ENCODE measurements around the gene USP2. TPM values are rescaled to one million over a fixed set of nuclear protein-coding genes. Genes with fewer than 3 reads are reported as not detected.
A peak's percentile ranks its signal among the peaks of the same experiment; 100 is the strongest.

USP2 gene
- total and polyA plus RNA-seq, 8 donors = 1.4 to 17.4 (median 2.8) TPM

- Histone ChIP-seq H3K4me1 (peaks cover 16 to 32% (median 21%) of the 10 kb centered on the region in 4 donors), H3K27ac (peak overlapping the region in 2 of 5 donors; percentile 71 to 74), H3K27me3 (peaks cover 0 to 67% (median 37%) of the 10 kb centered on the region in 3 donors), H3K4me3 (peak overlapping the region; percentile 41 to 54 (median 48)), H3K9me3 (no peaks in the 10 kb centered on the region), H3K36me3 (peaks cover 0 to 9% (median 0%) of the 10 kb centered on the region in 4 donors)
- no peak for TF ChIP-seq POLR2AphosphoS5 (IDR thresholded peaks at IDR 0.05)
- TF ChIP-seq EP300 (IDR thresholded peaks at IDR 0.05) = no peak
- TF ChIP-seq POLR2A (IDR thresholded peaks at IDR 0.05) = no peak
- TF ChIP-seq CTCF (IDR thresholded peaks at IDR 0.05) = no peak
- intact Hi-C loops (cut with DNase I; ENCODE audit: low total_unique reads) = no loop called here
- 0 to 2% (median 1%) methylated on average over 35 to 49 of the region's 49 CpGs for WGBS, 5 donors
- DNase-seq = peak in 1 of 2 donors; percentile 67
These were observed 40.7 kb upstream of the USP2 start for GRCh38 chr11:119421941-119422808.

- H3K4me3 ChIP-seq = peak overlapping the region in 2 of 4 donors; percentile 41 to 51
- peaks cover 0 to 65% (median 37%) of the 10 kb centered on the region in 3 donors for H3K27me3 ChIP-seq
- no peak overlapping the region for H3K27ac ChIP-seq
- peaks cover 16 to 32% (median 21%) of the 10 kb centered on the region in 4 donors for H3K4me1 ChIP-seq
- peaks cover 0 to 9% (median 0%) of the 10 kb centered on the region in 4 donors for H3K36me3 ChIP-seq
- no peak for TF ChIP-seq POLR2AphosphoS5 (IDR thresholded peaks at IDR 0.05)
- no peak for TF ChIP-seq EP300 (IDR thresholded peaks at IDR 0.05)
- TF ChIP-seq CTCF (IDR thresholded peaks at IDR 0.05) = no peak
- TF ChIP-seq POLR2A (IDR thresholded peaks at IDR 0.05) = no peak
- H3K9me3 ChIP-seq = no peaks in the 10 kb centered on the region
- intact Hi-C loops (cut with DNase I; ENCODE audit: low total_unique reads) = no loop called here
- no peak for DNase-seq
- 25 to 37% (median 32%) methylated on average over 8 of the region's 8 CpGs for WGBS, 5 donors
These were observed 39.9 kb upstream of the USP2 start for GRCh38 chr11:119421351-119421750.

- intact Hi-C loops (cut with DNase I; ENCODE audit: low total_unique reads) = no loop called here
- peaks cover 16 to 32% (median 21%) of the 10 kb centered on the region in 4 donors for H3K4me1 ChIP-seq
- no peak overlapping the region for H3K4me3 ChIP-seq
- H3K27ac ChIP-seq = no peak overlapping the region
- TF ChIP-seq POLR2A (IDR thresholded peaks at IDR 0.05) = no peak
- TF ChIP-seq CTCF (IDR thresholded peaks at IDR 0.05) = no peak
- no peaks in the 10 kb centered on the region for H3K9me3 ChIP-seq
- peaks cover 0 to 9% (median 0%) of the 10 kb centered on the region in 4 donors for H3K36me3 ChIP-seq
- DNase-seq = no peak
- 78 to 90% (median 83%) methylated on average over 8 of the region's 8 CpGs for WGBS, 5 donors
- H3K27me3 ChIP-seq = peaks cover 0 to 65% (median 37%) of the 10 kb centered on the region in 3 donors
These were observed 39.1 kb upstream of the USP2 start for GRCh38 chr11:119420631-119421030.

GRCh38 chr11:119419834-119420492 lies 38.5 kb upstream of the USP2 start:
- Histone ChIP-seq H3K36me3 (peaks cover 0 to 9% (median 0%) of the 10 kb centered on the region in 4 donors), H3K4me3 (no peak overlapping the region), H3K27ac (no peak overlapping the region), H3K4me1 (peaks cover 16 to 32% (median 21%) of the 10 kb centered on the region in 4 donors), H3K9me3 (no peaks in the 10 kb centered on the region), H3K27me3 (peaks cover 0 to 65% (median 37%) of the 10 kb centered on the region in 3 donors)
- 75 to 83% (median 76%) methylated on average over 12 to 18 of the region's 18 CpGs for WGBS, 5 donors
- intact Hi-C loops (cut with DNase I; ENCODE audit: low total_unique reads) = no loop called here
- TF ChIP-seq POLR2A (IDR thresholded peaks at IDR 0.05) = no peak
- no peak for TF ChIP-seq EP300 (IDR thresholded peaks at IDR 0.05)
- no peak for TF ChIP-seq POLR2AphosphoS5 (IDR thresholded peaks at IDR 0.05)
- no peak for TF ChIP-seq CTCF (IDR thresholded peaks at IDR 0.05)
- DNase-seq = no peak
